Measurements from ENCODE around the gene SIGLEC7. TPM values are rescaled to one million over a fixed set of nuclear protein-coding genes. Genes with fewer than 3 reads are reported as not detected.
A peak's percentile ranks its signal among the peaks of the same experiment; 100 is the strongest.
"Not testable (repeated sequence)": the region's sequence is repeated elsewhere in the genome, so short reads cannot be mapped to it uniquely, and the experiment has no call there.

The SIGLEC7 gene
- total RNA-seq, 5 donors from 2014 or later (not counting 1 experiment from before 2014, with no cell fraction given): 0.30 to 3.3 (median 1.0) TPM; not detected in 1

DNA sequence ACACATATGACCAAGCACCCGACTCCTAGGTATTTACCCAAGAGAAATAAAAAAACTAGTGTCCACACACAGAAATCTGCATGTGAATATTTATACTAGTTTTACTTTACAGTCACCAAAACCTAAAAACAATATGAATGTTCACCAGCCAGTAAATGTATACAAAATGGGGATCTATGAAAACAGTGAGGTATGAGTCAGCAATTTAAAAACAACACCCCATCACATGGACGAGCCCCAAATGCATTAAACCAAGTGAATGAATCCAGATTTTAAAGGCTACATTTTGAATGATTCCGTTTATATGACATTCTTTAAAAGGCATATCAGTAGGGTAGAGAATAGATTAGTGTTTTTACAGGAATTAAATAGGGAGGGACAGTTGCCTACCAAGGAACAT is 22.1 kb downstream of the SIGLEC7 start:
- Histone ChIP-seq H3K9me3 (no peaks in the 10 kb centered on the region), H3K36me3 (ENCODE audit: control insufficient read depth in 2 of 2, extremely low read depth in 1 of 2, insufficient read depth in 1 of 2, low read length in 1 of 2) (no peaks in the 10 kb centered on the region), H3K4me3 (ENCODE audit: control insufficient read depth in 1 of 2, extremely low read depth in 1 of 2, low read length in 1 of 2) (no peak overlapping the region), H3K27ac (ENCODE audit: low read length) (no peak overlapping the region), H3K4me1 (ENCODE audit: control insufficient read depth in 1 of 2, extremely low read depth in 1 of 2, insufficient read depth in 2 of 2, low read length in 2 of 2) (peaks cover 0 to 27% of the 10 kb centered on the region in 2 experiments), H3K27me3 (replicated peaks in 1 of 2; ENCODE audit: control insufficient read depth in 2 of 2, extremely low read depth in 1 of 2, insufficient read depth in 2 of 2, low read length in 1 of 2) (peaks cover 0 to 7% of the 10 kb centered on the region in 2 experiments)
- Mint-ChIP-seq H3K9me3 (no peaks in the 10 kb centered on the region), H3K4me1 (peaks cover 22 to 26% (median 25%) of the 10 kb centered on the region in 3 donors), H3K27ac (no peak overlapping the region), H3K4me3 (no peak overlapping the region), H3K27me3 (peaks cover 0 to 5% of the 10 kb centered on the region in 2 donors), H3K36me3 (no peaks in the 10 kb centered on the region)
- ChIA-PET CTCF (no interaction called here), POLR2A (no interaction called here)
- no peak for ATAC-seq (replicated peaks in 1 of 4)
- DNase-seq: no peak
- WGBS (ENCODE audit: insufficient coverage): 88% methylated on average over 1 of the region's 3 CpGs

DNA sequence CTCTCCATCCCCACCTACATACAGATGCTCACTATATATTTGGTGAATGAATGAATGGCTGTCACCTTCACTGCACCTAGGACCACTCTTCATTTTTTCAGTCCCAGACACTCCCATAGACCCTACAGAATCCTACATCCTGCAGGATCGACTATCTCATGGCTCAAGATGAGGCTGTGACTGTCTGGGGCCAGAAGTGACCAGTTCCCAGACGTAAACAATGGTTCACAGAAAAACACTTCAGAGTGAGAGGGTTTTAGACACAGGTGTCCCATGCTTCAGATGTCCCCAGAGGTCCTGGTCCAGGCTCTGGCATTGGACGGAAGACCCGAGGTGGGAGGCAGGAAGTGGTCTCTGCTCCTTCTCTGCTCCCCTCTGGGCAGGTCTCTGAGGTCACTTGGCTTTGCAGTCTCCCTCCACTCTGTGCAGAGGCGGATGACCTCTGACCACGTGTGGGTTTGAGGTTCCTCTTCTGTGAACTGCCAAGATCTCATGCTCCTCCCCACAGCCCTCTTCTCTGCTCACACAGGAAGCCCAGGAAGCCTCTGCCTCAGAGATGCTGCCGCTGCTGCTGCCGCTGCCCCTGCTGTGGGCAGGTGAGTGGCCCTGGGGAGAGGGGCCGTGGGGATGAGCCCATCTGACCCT is 24.9 kb downstream of the SIGLEC7 start:
- Histone ChIP-seq H3K36me3 (ENCODE audit: control insufficient read depth in 2 of 2, extremely low read depth in 1 of 2, insufficient read depth in 1 of 2, low read length in 1 of 2) (no peaks in the 10 kb centered on the region), H3K27ac (ENCODE audit: low read length) (peak overlapping the region; percentile 35), H3K4me3 (ENCODE audit: control insufficient read depth in 1 of 2, extremely low read depth in 1 of 2, low read length in 1 of 2) (peak overlapping the region in 1 of 2 donors; percentile 26), H3K27me3 (replicated peaks in 1 of 2; ENCODE audit: control insufficient read depth in 2 of 2, extremely low read depth in 1 of 2, insufficient read depth in 2 of 2, low read length in 1 of 2) (peaks cover 0 to 9% of the 10 kb centered on the region in 2 experiments), H3K4me1 (ENCODE audit: control insufficient read depth in 1 of 2, extremely low read depth in 1 of 2, insufficient read depth in 2 of 2, low read length in 2 of 2) (peaks cover 0 to 28% of the 10 kb centered on the region in 2 experiments), H3K9me3 (no peaks in the 10 kb centered on the region)
- peak in 24 of 35 experiments; percentile 7 to 53 (median 20) for DNase-seq
- 13% methylated on average over 9 of the region's 9 CpGs for WGBS (ENCODE audit: insufficient coverage)
- ATAC-seq (replicated peaks in 1 of 4): peak; percentile 61 to 90 (median 71)
- no peaks in the 10 kb centered on the region for H3K36me3 Mint-ChIP-seq
- ChIA-PET CTCF (no interaction called here), POLR2A (no interaction called here)
- H3K4me3 Mint-ChIP-seq: peak overlapping the region; percentile 44 to 73 (median 45)
- H3K9me3 Mint-ChIP-seq: no peaks in the 10 kb centered on the region
- H3K27ac Mint-ChIP-seq: peak overlapping the region; percentile 67 to 75
- peaks cover 0 to 12% of the 10 kb centered on the region in 2 donors for H3K27me3 Mint-ChIP-seq
- peaks cover 28 to 30% (median 28%) of the 10 kb centered on the region in 3 donors for H3K4me1 Mint-ChIP-seq

GRCh38 chr19:51168564-51169282 is 26.6 kb downstream of the SIGLEC7 start:
- no peaks in the 10 kb centered on the region for H3K36me3 Mint-ChIP-seq
- H3K36me3 ChIP-seq (ENCODE audit: control insufficient read depth in 2 of 2, extremely low read depth in 1 of 2, insufficient read depth in 1 of 2, low read length in 1 of 2): no peaks in the 10 kb centered on the region
- no peaks in the 10 kb centered on the region for H3K9me3 ChIP-seq
- POLR2A ChIA-PET: no interaction called here
- CTCF ChIA-PET: no interaction called here
- ATAC-seq (replicated peaks in 1 of 4) (no peak), DNase-seq (no peak)
- no peak overlapping the region for H3K4me3 ChIP-seq (ENCODE audit: control insufficient read depth in 1 of 2, extremely low read depth in 1 of 2, low read length in 1 of 2)
- H3K4me1 ChIP-seq (ENCODE audit: control insufficient read depth in 1 of 2, extremely low read depth in 1 of 2, insufficient read depth in 2 of 2, low read length in 2 of 2): peaks cover 0 to 28% of the 10 kb centered on the region in 2 experiments
- 75% methylated on average over 4 of the region's 13 CpGs for WGBS (ENCODE audit: insufficient coverage)
- H3K27ac ChIP-seq (ENCODE audit: low read length): no peak overlapping the region
- peaks cover 0 to 10% of the 10 kb centered on the region in 2 donors for H3K27me3 Mint-ChIP-seq
- peaks cover 28 to 30% (median 28%) of the 10 kb centered on the region in 3 donors for H3K4me1 Mint-ChIP-seq
- peaks cover 0 to 16% of the 10 kb centered on the region in 2 experiments for H3K27me3 ChIP-seq (replicated peaks in 1 of 2; ENCODE audit: control insufficient read depth in 2 of 2, extremely low read depth in 1 of 2, insufficient read depth in 2 of 2, low read length in 1 of 2)
- no peaks in the 10 kb centered on the region for H3K9me3 Mint-ChIP-seq
- no peak overlapping the region for H3K27ac Mint-ChIP-seq
- no peak overlapping the region for H3K4me3 Mint-ChIP-seq

GRCh38 chr19:51169283-51169918 is 27.3 kb downstream of the SIGLEC7 start:
- ATAC-seq (replicated peaks in 1 of 4); POLR2A ChIA-PET; H3K9me3 Mint-ChIP-seq; CTCF ChIA-PET; H3K4me3 Mint-ChIP-seq; H3K27ac ChIP-seq (ENCODE audit: low read length); H3K36me3 ChIP-seq (ENCODE audit: control insufficient read depth in 2 of 2, extremely low read depth in 1 of 2, insufficient read depth in 1 of 2, low read length in 1 of 2); H3K9me3 ChIP-seq; H3K36me3 Mint-ChIP-seq; H3K27ac Mint-ChIP-seq; H3K4me3 ChIP-seq (ENCODE audit: control insufficient read depth in 1 of 2, extremely low read depth in 1 of 2, low read length in 1 of 2): not testable (repeated sequence)
- Histone ChIP-seq H3K4me1 (ENCODE audit: control insufficient read depth in 1 of 2, extremely low read depth in 1 of 2, insufficient read depth in 2 of 2, low read length in 2 of 2) (peaks cover 0 to 28% of the 10 kb centered on the region in 2 experiments), H3K27me3 (replicated peaks in 1 of 2; ENCODE audit: control insufficient read depth in 2 of 2, extremely low read depth in 1 of 2, insufficient read depth in 2 of 2, low read length in 1 of 2) (peaks cover 0 to 16% of the 10 kb centered on the region in 2 experiments)
- Mint-ChIP-seq H3K4me1 (peaks cover 28 to 30% (median 28%) of the 10 kb centered on the region in 3 donors), H3K27me3 (peaks cover 0 to 10% of the 10 kb centered on the region in 2 donors)
- peak; percentile 14 to 72 (median 50) for DNase-seq
- 24% methylated on average over 6 of the region's 11 CpGs for WGBS (ENCODE audit: insufficient coverage)

DNA sequence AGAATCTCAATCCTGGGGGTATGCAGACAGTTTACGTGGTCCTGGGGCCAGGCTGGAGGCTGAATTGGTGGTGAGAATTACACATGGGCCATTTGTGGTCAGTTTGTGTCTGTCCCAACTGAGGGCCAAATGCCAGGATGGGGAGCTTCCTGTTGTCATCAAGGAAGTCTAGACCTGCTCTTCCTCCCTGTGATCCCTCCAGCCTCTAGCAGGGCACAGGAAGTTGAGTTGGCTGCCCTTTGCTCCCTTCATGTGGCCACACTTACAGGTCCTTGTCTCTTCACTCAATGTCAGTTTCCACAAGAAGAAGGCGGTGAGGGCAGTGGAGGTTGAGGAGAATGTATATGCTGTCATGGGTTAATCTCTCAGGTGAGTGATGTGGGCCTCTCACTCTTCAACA is 30.1 kb downstream of the SIGLEC7 start:
- no peak for ATAC-seq (replicated peaks in 1 of 4)
- Mint-ChIP-seq H3K9me3 (no peaks in the 10 kb centered on the region), H3K27ac (no peak overlapping the region), H3K36me3 (no peaks in the 10 kb centered on the region), H3K4me3 (no peak overlapping the region), H3K27me3 (peaks cover 0 to 10% of the 10 kb centered on the region in 2 donors), H3K4me1 (peaks cover 19 to 22% (median 21%) of the 10 kb centered on the region in 3 donors)
- Histone ChIP-seq H3K4me1 (ENCODE audit: control insufficient read depth in 1 of 2, extremely low read depth in 1 of 2, insufficient read depth in 2 of 2, low read length in 2 of 2) (peaks cover 0 to 21% of the 10 kb centered on the region in 2 experiments), H3K36me3 (ENCODE audit: control insufficient read depth in 2 of 2, extremely low read depth in 1 of 2, insufficient read depth in 1 of 2, low read length in 1 of 2) (no peaks in the 10 kb centered on the region), H3K9me3 (no peaks in the 10 kb centered on the region), H3K27me3 (replicated peaks in 1 of 2; ENCODE audit: control insufficient read depth in 2 of 2, extremely low read depth in 1 of 2, insufficient read depth in 2 of 2, low read length in 1 of 2) (peaks cover 0 to 16% of the 10 kb centered on the region in 2 experiments), H3K4me3 (ENCODE audit: control insufficient read depth in 1 of 2, extremely low read depth in 1 of 2, low read length in 1 of 2) (no peak overlapping the region), H3K27ac (ENCODE audit: low read length) (no peak overlapping the region)
- ChIA-PET CTCF (no interaction called here), POLR2A (no interaction called here)
- 100% methylated on average over 1 of the region's 2 CpGs for WGBS (ENCODE audit: insufficient coverage)
- no peak for DNase-seq

- DNase-seq (no peak), ATAC-seq (replicated peaks in 1 of 4) (no peak)
- H3K4me3 ChIP-seq (ENCODE audit: control insufficient read depth in 1 of 2, extremely low read depth in 1 of 2, low read length in 1 of 2): no peak overlapping the region
- Mint-ChIP-seq H3K9me3 (no peaks in the 10 kb centered on the region), H3K27ac (no peak overlapping the region), H3K36me3 (no peaks in the 10 kb centered on the region), H3K4me1 (peaks cover 7 to 14% (median 8%) of the 10 kb centered on the region in 3 donors), H3K4me3 (no peak overlapping the region), H3K27me3 (peaks cover 0 to 7% of the 10 kb centered on the region in 2 donors)
- no peaks in the 10 kb centered on the region for H3K36me3 ChIP-seq (ENCODE audit: control insufficient read depth in 2 of 2, extremely low read depth in 1 of 2, insufficient read depth in 1 of 2, low read length in 1 of 2)
- H3K9me3 ChIP-seq: no peaks in the 10 kb centered on the region
- WGBS (ENCODE audit: insufficient coverage): 43% methylated on average over 5 of the region's 5 CpGs
- peaks cover 0 to 11% of the 10 kb centered on the region in 2 experiments for H3K27me3 ChIP-seq (replicated peaks in 1 of 2; ENCODE audit: control insufficient read depth in 2 of 2, extremely low read depth in 1 of 2, insufficient read depth in 2 of 2, low read length in 1 of 2)
- POLR2A ChIA-PET: no interaction called here
- CTCF ChIA-PET: no interaction called here
- no peak overlapping the region for H3K27ac ChIP-seq (ENCODE audit: low read length)
- peaks cover 0 to 7% of the 10 kb centered on the region in 2 experiments for H3K4me1 ChIP-seq (ENCODE audit: control insufficient read depth in 1 of 2, extremely low read depth in 1 of 2, insufficient read depth in 2 of 2, low read length in 2 of 2)
Observed at GRCh38 chr19:51173681-51174080, 31.6 kb downstream of the SIGLEC7 start.
